Neural cell (in vitro differentiated cells): ENCODE data around the gene ATOH8.

Experiments
- EZH2 ChIP-seq: fragments of 200-600, 300-800 bp; shearing (Covaris generic), sonication (generic); IDR thresholded peaks from 2 replicates; pipeline ENCODE4 v1.6.1; 2014; ENCODE audit warnings: antibody characterized with exemption, low read length, borderline replicate concordance, mild to moderate bottlenecking; ENCODE audit not compliant: insufficient read depth, poor library complexity, severe bottlenecking
- MXI1 ChIP-seq: fragments of 450-650 bp; conservative IDR thresholded peaks from 2 replicates; pipeline ENCODE4 v1.6.1; 2014; ENCODE audit warnings: antibody characterized with exemption, mild to moderate bottlenecking; ENCODE audit not compliant: poor library complexity, severe bottlenecking
- POLR2AphosphoS5 ChIP-seq: IDR thresholded peaks from 2 replicates; pipeline ENCODE4 v1.6.1; 2012
- SMC3 ChIP-seq: fragments of 450-650 bp; conservative IDR thresholded peaks from 2 replicates; pipeline ENCODE4 v1.6.1; 2014; ENCODE audit warnings: antibody characterized with exemption, mild to moderate bottlenecking, moderate library complexity; ENCODE audit not compliant: poor library complexity
- TAF1 ChIP-seq: IDR thresholded peaks from 2 replicates; pipeline ENCODE4 v1.6.1; 2012; ENCODE audit warnings: low read depth
- TF ChIP-seq, protein P1 (sequence below): fragments of 450-650 bp; IDR thresholded peaks from 2 replicates; pipeline ENCODE4 v1.5.1; 2014; ENCODE audit warnings: antibody characterized with exemption, mild to moderate bottlenecking, moderate library complexity; ENCODE audit not compliant: poor library complexity, severe bottlenecking
- TF ChIP-seq, protein P2 (sequence below): IDR thresholded peaks from 2 replicates; pipeline ENCODE4 v1.6.1; 2012; ENCODE audit warnings: borderline replicate concordance

DNA sequence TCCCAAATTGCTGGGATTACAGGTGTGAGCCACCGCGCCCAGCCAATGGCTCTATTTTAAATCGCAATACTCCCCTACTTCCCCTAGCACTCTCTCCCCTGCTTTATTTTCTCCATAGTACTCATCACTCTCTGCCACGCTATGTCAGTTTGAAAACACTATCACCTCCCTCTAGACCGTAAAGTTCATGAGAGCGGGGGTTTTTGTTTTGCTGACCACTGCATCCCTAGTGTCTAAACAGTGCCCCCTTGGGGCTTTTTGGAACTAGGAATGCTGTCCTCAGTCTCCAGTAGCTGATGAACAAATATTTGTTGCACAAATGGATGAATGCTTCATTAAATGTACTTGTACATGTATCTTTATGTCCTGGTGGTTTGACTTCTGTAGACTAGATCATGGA lies 44.1 kb downstream of the ATOH8 start:
- TF ChIP-seq TAF1 (no peak), POLR2AphosphoS5 (no peak), SMC3 (no peak), EZH2 (no peak), MXI1 (no peak)
- TF ChIP-seq, protein P1, sequence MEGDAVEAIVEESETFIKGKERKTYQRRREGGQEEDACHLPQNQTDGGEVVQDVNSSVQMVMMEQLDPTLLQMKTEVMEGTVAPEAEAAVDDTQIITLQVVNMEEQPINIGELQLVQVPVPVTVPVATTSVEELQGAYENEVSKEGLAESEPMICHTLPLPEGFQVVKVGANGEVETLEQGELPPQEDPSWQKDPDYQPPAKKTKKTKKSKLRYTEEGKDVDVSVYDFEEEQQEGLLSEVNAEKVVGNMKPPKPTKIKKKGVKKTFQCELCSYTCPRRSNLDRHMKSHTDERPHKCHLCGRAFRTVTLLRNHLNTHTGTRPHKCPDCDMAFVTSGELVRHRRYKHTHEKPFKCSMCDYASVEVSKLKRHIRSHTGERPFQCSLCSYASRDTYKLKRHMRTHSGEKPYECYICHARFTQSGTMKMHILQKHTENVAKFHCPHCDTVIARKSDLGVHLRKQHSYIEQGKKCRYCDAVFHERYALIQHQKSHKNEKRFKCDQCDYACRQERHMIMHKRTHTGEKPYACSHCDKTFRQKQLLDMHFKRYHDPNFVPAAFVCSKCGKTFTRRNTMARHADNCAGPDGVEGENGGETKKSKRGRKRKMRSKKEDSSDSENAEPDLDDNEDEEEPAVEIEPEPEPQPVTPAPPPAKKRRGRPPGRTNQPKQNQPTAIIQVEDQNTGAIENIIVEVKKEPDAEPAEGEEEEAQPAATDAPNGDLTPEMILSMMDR, result no peak
- TF ChIP-seq, protein P2, sequence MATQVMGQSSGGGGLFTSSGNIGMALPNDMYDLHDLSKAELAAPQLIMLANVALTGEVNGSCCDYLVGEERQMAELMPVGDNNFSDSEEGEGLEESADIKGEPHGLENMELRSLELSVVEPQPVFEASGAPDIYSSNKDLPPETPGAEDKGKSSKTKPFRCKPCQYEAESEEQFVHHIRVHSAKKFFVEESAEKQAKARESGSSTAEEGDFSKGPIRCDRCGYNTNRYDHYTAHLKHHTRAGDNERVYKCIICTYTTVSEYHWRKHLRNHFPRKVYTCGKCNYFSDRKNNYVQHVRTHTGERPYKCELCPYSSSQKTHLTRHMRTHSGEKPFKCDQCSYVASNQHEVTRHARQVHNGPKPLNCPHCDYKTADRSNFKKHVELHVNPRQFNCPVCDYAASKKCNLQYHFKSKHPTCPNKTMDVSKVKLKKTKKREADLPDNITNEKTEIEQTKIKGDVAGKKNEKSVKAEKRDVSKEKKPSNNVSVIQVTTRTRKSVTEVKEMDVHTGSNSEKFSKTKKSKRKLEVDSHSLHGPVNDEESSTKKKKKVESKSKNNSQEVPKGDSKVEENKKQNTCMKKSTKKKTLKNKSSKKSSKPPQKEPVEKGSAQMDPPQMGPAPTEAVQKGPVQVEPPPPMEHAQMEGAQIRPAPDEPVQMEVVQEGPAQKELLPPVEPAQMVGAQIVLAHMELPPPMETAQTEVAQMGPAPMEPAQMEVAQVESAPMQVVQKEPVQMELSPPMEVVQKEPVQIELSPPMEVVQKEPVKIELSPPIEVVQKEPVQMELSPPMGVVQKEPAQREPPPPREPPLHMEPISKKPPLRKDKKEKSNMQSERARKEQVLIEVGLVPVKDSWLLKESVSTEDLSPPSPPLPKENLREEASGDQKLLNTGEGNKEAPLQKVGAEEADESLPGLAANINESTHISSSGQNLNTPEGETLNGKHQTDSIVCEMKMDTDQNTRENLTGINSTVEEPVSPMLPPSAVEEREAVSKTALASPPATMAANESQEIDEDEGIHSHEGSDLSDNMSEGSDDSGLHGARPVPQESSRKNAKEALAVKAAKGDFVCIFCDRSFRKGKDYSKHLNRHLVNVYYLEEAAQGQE, result no peak
